Uterus (tissue), 2 donors: ENCODE results near the gene RUVBL2.

Experiments
- CTCF ChIP-seq, 4 experiments: fragments of 200-600 bp in 2 of 4; fragments of 450-650 bp in 2 of 4; sonication (generic) in 2 of 4; IDR thresholded peaks; one replicate each; pipeline ENCODE4 v1.5.1; 2016 to 2019; ENCODE audit warnings: antibody characterized with exemption in 4 of 4, mild to moderate bottlenecking in 2 of 4, moderate library complexity in 1 of 4
- POLR2A ChIP-seq, 2 donors: fragments of 450-650 bp; IDR thresholded peaks; one replicate each; pipeline ENCODE4 v1.6.1; 2016; ENCODE audit warnings: antibody characterized with exemption in 2 of 2, mild to moderate bottlenecking in 1 of 2, moderate library complexity in 1 of 2

- TF ChIP-seq CTCF (IDR thresholded peaks at IDR 0.05): no peak
- no peak for TF ChIP-seq POLR2A (IDR thresholded peaks at IDR 0.05)
Observed at GRCh38 chr19:48945415-48945814, 48.3 kb upstream of the RUVBL2 start.
